H9 (cell line): Measurements from ENCODE around the gene FAM180A. TPM values are rescaled to one million over a fixed set of nuclear protein-coding genes. Genes with fewer than 3 reads are reported as not detected.

Experiments
- DNase-seq: peaks from one replicate; pipeline ENCODE4 v3.0.0-alpha.2; 2017
- H2AFZ ChIP-seq: one replicate; pipeline ENCODE4 v1.6.1; 2013; ENCODE audit warnings: mild to moderate bottlenecking, low read length, control low read depth, moderate library complexity
- H2AK5ac ChIP-seq: 2 replicates; pipeline ENCODE4 v1.6.1; 2013; ENCODE audit warnings: low read length, control low read depth, mixed read lengths; ENCODE audit not compliant: insufficient read length
- H2BK120ac ChIP-seq: one replicate; pipeline ENCODE4 v1.6.1; 2013; ENCODE audit warnings: low read depth, mild to moderate bottlenecking, low read length, control low read depth, inconsistent platforms; ENCODE audit not compliant: poor library complexity, severe bottlenecking
- H2BK12ac ChIP-seq: 2 replicates; pipeline ENCODE4 v1.6.1; 2013; ENCODE audit warnings: low read length, control low read depth, mixed read lengths, low read depth; ENCODE audit not compliant: insufficient read length
- H2BK15ac ChIP-seq: 2 replicates; pipeline ENCODE4 v1.6.1; 2013; ENCODE audit warnings: low read depth, low read length, control low read depth
- H2BK20ac ChIP-seq: one replicate; pipeline ENCODE4 v1.6.1; 2013; ENCODE audit warnings: low read depth, mild to moderate bottlenecking, low read length, control low read depth, inconsistent platforms; ENCODE audit not compliant: poor library complexity, severe bottlenecking
- H2BK5ac ChIP-seq: 2 replicates; pipeline ENCODE4 v1.6.1; 2013; ENCODE audit warnings: low read length, control low read depth, mixed read lengths; ENCODE audit not compliant: insufficient read length
- H3K14ac ChIP-seq: 2 replicates; pipeline ENCODE4 v1.6.1; 2013; ENCODE audit warnings: low read length, control low read depth; ENCODE audit not compliant: insufficient read depth
- H3K18ac ChIP-seq: 2 replicates; pipeline ENCODE4 v1.6.1; 2013; ENCODE audit warnings: low read depth, mild to moderate bottlenecking, mixed read lengths, low read length, control low read depth; ENCODE audit not compliant: insufficient read length
- H3K23ac ChIP-seq: 2 replicates; pipeline ENCODE4 v1.6.1; 2013; ENCODE audit warnings: low read length, control low read depth, mixed read lengths, low read depth; ENCODE audit not compliant: insufficient read length
- H3K23me2 ChIP-seq: 2 replicates; pipeline ENCODE4 v1.6.1; 2013; ENCODE audit warnings: low read depth, mild to moderate bottlenecking, mixed read lengths, low read length, control low read depth; ENCODE audit not compliant: insufficient read length, poor library complexity, severe bottlenecking
- H3K27ac ChIP-seq: 2 replicates; pipeline ENCODE4 v1.5.1; 2013; ENCODE audit warnings: low read length, control low read depth, mixed read lengths, low read depth; ENCODE audit not compliant: insufficient read length
- H3K27me3 ChIP-seq: 2 replicates; pipeline ENCODE4 v1.6.1; 2013; ENCODE audit warnings: low read length, control low read depth, inconsistent platforms; ENCODE audit not compliant: insufficient read depth
- H3K4ac ChIP-seq: 2 replicates; pipeline ENCODE4 v1.6.1; 2013; ENCODE audit warnings: low read depth, mild to moderate bottlenecking, control low read depth, inconsistent platforms, low read length, moderate library complexity
- H3K4me1 ChIP-seq: 2 replicates; pipeline ENCODE4 v1.6.1; 2013; ENCODE audit warnings: low read length, control low read depth, inconsistent platforms; ENCODE audit not compliant: insufficient read depth
- H3K4me2 ChIP-seq: 2 replicates; pipeline ENCODE4 v1.6.1; 2013; ENCODE audit warnings: low read length, control low read depth, mixed read lengths; ENCODE audit not compliant: insufficient read length, insufficient read depth
- H3K56ac ChIP-seq: 2 replicates; pipeline ENCODE4 v1.6.1; 2013; ENCODE audit warnings: low read depth, mild to moderate bottlenecking, mixed read lengths, low read length, control low read depth; ENCODE audit not compliant: insufficient read length
- H3K79me1 ChIP-seq: 2 replicates; pipeline ENCODE4 v1.6.1; 2013; ENCODE audit warnings: low read depth, mild to moderate bottlenecking, moderate library complexity, low read length, control low read depth, inconsistent platforms; ENCODE audit not compliant: insufficient read depth, poor library complexity, severe bottlenecking
- H3K79me2 ChIP-seq: 2 replicates; pipeline ENCODE4 v1.6.1; 2013; ENCODE audit warnings: low read length, control low read depth, inconsistent platforms; ENCODE audit not compliant: insufficient read depth
- H3K9ac ChIP-seq: 2 replicates; pipeline ENCODE4 v1.6.1; 2013; ENCODE audit warnings: low read length, control low read depth, mixed read lengths; ENCODE audit not compliant: insufficient read length; ENCODE audit errors: extremely low read depth
- H3K9me3 ChIP-seq: one replicate; pipeline ENCODE4 v1.6.1; 2013; ENCODE audit warnings: low read depth, low read length, inconsistent platforms; ENCODE audit not compliant: control insufficient read depth
- H3T11ph ChIP-seq: one replicate; pipeline ENCODE4 v1.6.1; 2013; ENCODE audit warnings: mild to moderate bottlenecking, low read length, control low read depth, inconsistent platforms
- H4K20me1 ChIP-seq: one replicate; pipeline ENCODE4 v1.6.1; 2013; ENCODE audit not compliant: control insufficient read depth, insufficient read length, insufficient read depth
- H4K5ac ChIP-seq: 2 replicates; pipeline ENCODE4 v1.6.1; 2013; ENCODE audit warnings: low read depth, mild to moderate bottlenecking, mixed read lengths, low read length, control low read depth; ENCODE audit not compliant: insufficient read length
- H4K8ac ChIP-seq: replicated peaks from 2 replicates; pipeline ENCODE4 v1.6.1; 2013; ENCODE audit warnings: low read length, control low read depth, mixed read lengths, low read depth; ENCODE audit not compliant: insufficient read length
- H4K91ac ChIP-seq: 2 replicates; pipeline ENCODE4 v1.6.1; 2013; ENCODE audit warnings: low read depth, mild to moderate bottlenecking, moderate library complexity, mixed read lengths, low read length, control low read depth; ENCODE audit not compliant: insufficient read length
- H3K27ac Mint-ChIP-seq, 3 experiments: 2 replicates in 2 of 3; 3 replicates in 1 of 3; pipeline ENCODE4 v1.8.0; 2020 to 2021; ENCODE audit warnings: mixed read lengths in 3 of 3, mild to moderate bottlenecking in 1 of 3, moderate library complexity in 1 of 3
- H3K27me3 Mint-ChIP-seq: 2 replicates; pipeline ENCODE4 v1.8.0; 2021; ENCODE audit warnings: low read depth, mild to moderate bottlenecking, moderate library complexity, mixed read lengths
- H3K36me3 Mint-ChIP-seq, 3 experiments: 2 replicates in 2 of 3; 3 replicates in 1 of 3; pipeline ENCODE4 v1.8.0; 2020 to 2021; ENCODE audit warnings: low read depth in 3 of 3, mixed read lengths in 3 of 3; ENCODE audit not compliant: insufficient read depth in 1 of 3
- H3K4me1 Mint-ChIP-seq, 2 experiments: 2 replicates each; pipeline ENCODE4 v1.8.0; 2020; ENCODE audit warnings: mixed read lengths in 2 of 2
- H3K4me3 Mint-ChIP-seq, 2 experiments: 2 replicates in 1 of 2; 3 replicates in 1 of 2; pipeline ENCODE4 v1.8.0; 2020 to 2021; ENCODE audit warnings: mild to moderate bottlenecking in 2 of 2, mixed read lengths in 2 of 2, moderate library complexity in 1 of 2
- H3K9me3 Mint-ChIP-seq, 2 experiments: 2 replicates in 1 of 2; 3 replicates in 1 of 2; pipeline ENCODE4 v1.8.0; 2020; ENCODE audit warnings: mild to moderate bottlenecking in 2 of 2, mixed read lengths in 2 of 2, moderate library complexity in 1 of 2
- CTCF ChIP-seq: fragments of 200-600 bp; sonication (generic); conservative IDR thresholded peaks from 3 replicates; pipeline ENCODE4 v1.8.0; 2021; ENCODE audit warnings: antibody characterized with exemption, mild to moderate bottlenecking
- WGBS: extraction: QIAGEN DNeasy Blood & Tissue Kit; methylation state at CpG from one replicate; pipeline ENCODE4 v1.1.7; 2013; ENCODE audit warnings: missing lambda C conversion rate, low lambda C conversion rate, mixed read lengths; ENCODE audit not compliant: insufficient read length; ENCODE audit errors: extremely low coverage; 5-methylcytosine and 5-hydroxymethylcytosine counted together
- total RNA-seq: library from RNA; stranded (reverse); gene quantifications from 2 replicates; pipeline ENCODE4 v1.2.1, GENCODE V29; 2021

FAM180A gene
- total RNA-seq, 1 experiment from 2014 or later: not detected

- TF ChIP-seq CTCF: no peak
- no peaks in the 10 kb centered on the region for H3K27me3 ChIP-seq
- no CpG with 5 or more reads among the region's 1 CpG for WGBS
These were observed 32.9 kb downstream of the FAM180A start for GRCh38 chr7:135715673-135716072.

More at GRCh38 chr7:135715673-135716072, 32.9 kb downstream of the FAM180A start:
- no peak overlapping the region for H3K23ac ChIP-seq
- no peak overlapping the region for H2BK120ac ChIP-seq
- no peak overlapping the region for H2AFZ ChIP-seq
- H3K79me2 ChIP-seq: no peaks in the 10 kb centered on the region
- no peaks in the 10 kb centered on the region; the same call in 1 of the 2 replicates for H3K27me3 Mint-ChIP-seq
- H3K27ac ChIP-seq: no peak overlapping the region
- no peak overlapping the region for H2BK5ac ChIP-seq
- no peaks in the 10 kb centered on the region for H3K79me1 ChIP-seq
- H3K14ac ChIP-seq: no peak overlapping the region
- no peak overlapping the region for H4K8ac ChIP-seq
- peaks cover 10 to 17% of the 10 kb centered on the region in 2 experiments for H3K4me1 Mint-ChIP-seq
- no peak overlapping the region for H3K56ac ChIP-seq
- H3K9me3 Mint-ChIP-seq: no peaks in the 10 kb centered on the region
- no peaks in the 10 kb centered on the region for H3K36me3 Mint-ChIP-seq
- H3T11ph ChIP-seq: no peak overlapping the region
- H3K4me2 ChIP-seq: no peak overlapping the region
- no peak overlapping the region for H2BK12ac ChIP-seq
- H3K4me1 ChIP-seq: no peaks in the 10 kb centered on the region; the same call in 1 of the 2 replicates
- H3K4ac ChIP-seq: no peak overlapping the region
- H3K4me3 Mint-ChIP-seq: no peak overlapping the region
- H3K23me2 ChIP-seq: no peaks in the 10 kb centered on the region
- H4K91ac ChIP-seq: no peak overlapping the region
- no peaks in the 10 kb centered on the region for H4K20me1 ChIP-seq
- H3K27ac Mint-ChIP-seq: no peak overlapping the region
- no peak overlapping the region for H2AK5ac ChIP-seq
- no peaks in the 10 kb centered on the region for H3K9me3 ChIP-seq
- H3K9ac ChIP-seq: no peak overlapping the region
- no peak overlapping the region for H2BK20ac ChIP-seq
- no peak overlapping the region for H2BK15ac ChIP-seq
- no peak overlapping the region for H3K18ac ChIP-seq
- H4K5ac ChIP-seq: no peak overlapping the region
- DNase-seq: no peak
